ENCODE results near the gene LRMDA. TPM values are rescaled to one million over a fixed set of nuclear protein-coding genes. Genes with fewer than 3 reads are reported as not detected.

The LRMDA gene
- polyA plus RNA-seq, 3 donors: 39.8 to 59.6 (median 56.4) TPM

GRCh38 chr10:75502389-75502788 lies 71.0 kb downstream of the LRMDA start:
- H3K27me3 Mint-ChIP-seq (ENCODE audit: low read depth in 3 of 3): no peaks in the 10 kb centered on the region
- Histone ChIP-seq H3K27me3 (ENCODE audit: control insufficient read depth in 2 of 2, insufficient read depth in 2 of 2, low read length in 2 of 2) (no peaks in the 10 kb centered on the region), H3K9me3 (replicated peaks in 1 of 2; ENCODE audit: control insufficient read depth in 1 of 2, insufficient read depth in 1 of 2, low read length in 2 of 2) (peaks cover 0 to 4% of the 10 kb centered on the region in 2 donors), H3K79me2 (ENCODE audit: insufficient read depth, low read length) (peaks cover 64% of the 10 kb centered on the region), H4K20me1 (ENCODE audit: insufficient read depth, low read length) (peaks cover 57% of the 10 kb centered on the region), H3K9ac (ENCODE audit: insufficient read depth, low read length, poor library complexity, severe bottlenecking) (no peak overlapping the region), H3K4me1 (ENCODE audit: control insufficient read depth in 1 of 2, insufficient read depth in 2 of 2, low read length in 2 of 2) (peaks cover 33 to 40% of the 10 kb centered on the region in 2 donors), H2AFZ (ENCODE audit: insufficient read depth, low read depth, low read length, poor library complexity, severe bottlenecking) (no peak overlapping the region), H3K36me3 (replicated peaks in 1 of 2; ENCODE audit: control insufficient read depth in 1 of 2, insufficient read depth in 2 of 2, low read length in 2 of 2) (peaks cover 0 to 7% of the 10 kb centered on the region in 2 donors), H3K27ac (ENCODE audit: low read depth in 1 of 2, low read length in 2 of 2) (no peak overlapping the region), H3K4me2 (replicated peaks; ENCODE audit: extremely low read depth, low read length, poor library complexity, severe bottlenecking) (no peak overlapping the region), H3K4me3 (replicated peaks in 1 of 3; ENCODE audit: low read depth in 2 of 3, low read length in 3 of 3) (no peak overlapping the region)
- peaks cover 0 to 5% (median 2%) of the 10 kb centered on the region in 7 donors for H3K9me3 Mint-ChIP-seq
- intact Hi-C loops (cut with micrococcal nuclease): no loop called here
- peaks cover 51% of the 10 kb centered on the region for H3K4me1 Mint-ChIP-seq
- WGBS (ENCODE audit: insufficient coverage): no CpG with 5 or more reads among the region's 3 CpGs
- H3K4me3 Mint-ChIP-seq: no peak overlapping the region
- DNase-seq: no peak
- H3K36me3 Mint-ChIP-seq: peaks cover 17 to 30% of the 10 kb centered on the region in 2 donors
- TF ChIP-seq CTCF (IDR thresholded peaks at IDR 0.05): no peak
- H3K27ac Mint-ChIP-seq: peak overlapping the region in 3 of 7 donors; percentile 9 to 54 (median 47)

- TF ChIP-seq CTCF (IDR thresholded peaks at IDR 0.05): no peak
- Mint-ChIP-seq H3K9me3 (peaks cover 0 to 5% (median 2%) of the 10 kb centered on the region in 7 donors), H3K4me1 (peaks cover 54% of the 10 kb centered on the region), H3K27ac (no peak overlapping the region), H3K27me3 (ENCODE audit: low read depth in 3 of 3) (no peaks in the 10 kb centered on the region), H3K36me3 (peaks cover 15 to 30% of the 10 kb centered on the region in 2 donors), H3K4me3 (no peak overlapping the region)
- no peaks in the 10 kb centered on the region for H3K27me3 ChIP-seq (ENCODE audit: control insufficient read depth in 2 of 2, insufficient read depth in 2 of 2, low read length in 2 of 2)
- no peak overlapping the region for H3K9ac ChIP-seq (ENCODE audit: insufficient read depth, low read length, poor library complexity, severe bottlenecking)
- no peak overlapping the region for H3K4me3 ChIP-seq (replicated peaks in 1 of 3; ENCODE audit: low read depth in 2 of 3, low read length in 3 of 3)
- H3K4me1 ChIP-seq (ENCODE audit: control insufficient read depth in 1 of 2, insufficient read depth in 2 of 2, low read length in 2 of 2): peaks cover 37 to 44% of the 10 kb centered on the region in 2 donors
- H4K20me1 ChIP-seq (ENCODE audit: insufficient read depth, low read length): peaks cover 55% of the 10 kb centered on the region
- intact Hi-C loops (cut with micrococcal nuclease): no loop called here
- H3K4me2 ChIP-seq (replicated peaks; ENCODE audit: extremely low read depth, low read length, poor library complexity, severe bottlenecking): no peak overlapping the region
- H3K79me2 ChIP-seq (ENCODE audit: insufficient read depth, low read length): peaks cover 63% of the 10 kb centered on the region
- peaks cover 0 to 7% of the 10 kb centered on the region in 2 donors for H3K36me3 ChIP-seq (replicated peaks in 1 of 2; ENCODE audit: control insufficient read depth in 1 of 2, insufficient read depth in 2 of 2, low read length in 2 of 2)
- H3K27ac ChIP-seq (ENCODE audit: low read depth in 1 of 2, low read length in 2 of 2): no peak overlapping the region
- DNase-seq: no peak
- H2AFZ ChIP-seq (ENCODE audit: insufficient read depth, low read depth, low read length, poor library complexity, severe bottlenecking): no peak overlapping the region
- peaks cover 0 to 4% of the 10 kb centered on the region in 2 donors for H3K9me3 ChIP-seq (replicated peaks in 1 of 2; ENCODE audit: control insufficient read depth in 1 of 2, insufficient read depth in 1 of 2, low read length in 2 of 2)
Measured at GRCh38 chr10:75502838-75503237, 71.4 kb downstream of the LRMDA start.

All from CD14-positive monocyte (primary cell).